Activated gamma-delta T cell (primary cell): ENCODE measurements around the gene GIGYF2.
"Not testable (repeated sequence)": the region's sequence is repeated elsewhere in the genome, so short reads cannot be mapped to it uniquely, and the experiment has no call there.

ENCODE experiments used
- DNase-seq: peaks from one replicate; lab custom pipeline; 2025; lab: John Stamatoyannopoulos, UW

GIGYF2 gene

GRCh38 chr2:232893834-232894233 lies 196.7 kb downstream of the GIGYF2 start:
- no peak for DNase-seq

- DNase-seq = no peak
These were observed 197.1 kb downstream of the GIGYF2 start for GRCh38 chr2:232894251-232894650.

- no peak for DNase-seq
These were observed 197.6 kb downstream of the GIGYF2 start for GRCh38 chr2:232894746-232895145.

- no peak for DNase-seq
These were observed 199.0 kb downstream of the GIGYF2 start for GRCh38 chr2:232896111-232896510.

- DNase-seq = no peak
These were observed 199.8 kb downstream of the GIGYF2 start for GRCh38 chr2:232896720-232897597.

GRCh38 chr2:232897598-232898408 lies 200.7 kb downstream of the GIGYF2 start:
- DNase-seq = no peak

GRCh38 chr2:232898592-232899543 lies 201.7 kb downstream of the GIGYF2 start:
- DNase-seq = no peak

- no peak for DNase-seq
These were observed 203.9 kb downstream of the GIGYF2 start for GRCh38 chr2:232900811-232901735.

GRCh38 chr2:232901736-232902578 lies 204.8 kb downstream of the GIGYF2 start:
- DNase-seq = no peak

GRCh38 chr2:232903989-232904388 lies 206.9 kb downstream of the GIGYF2 start:
- DNase-seq = no peak

GRCh38 chr2:232906867-232907717 lies 210.0 kb downstream of the GIGYF2 start:
- DNase-seq = not testable (repeated sequence)

- not testable (repeated sequence) for DNase-seq
These were observed 210.6 kb downstream of the GIGYF2 start for GRCh38 chr2:232907718-232908085.

GRCh38 chr2:232908695-232909094 lies 211.6 kb downstream of the GIGYF2 start:
- no peak for DNase-seq
